CMK (cell line): ENCODE data around the gene GREM1.

ENCODE experiments used
- DNase-seq: peaks from one replicate; pipeline ENCODE4 v3.0.0-alpha.2; 2010; ENCODE audit warnings: low read depth

GREM1 gene

GRCh38 chr15:32730677-32731654 lies 13.2 kb downstream of the GREM1 start:
- no peak for DNase-seq

- no peak for DNase-seq
These were observed 14.9 kb downstream of the GREM1 start for GRCh38 chr15:32732574-32733157.

- no peak for DNase-seq
These were observed 15.5 kb downstream of the GREM1 start for GRCh38 chr15:32733281-32733680.

DNA sequence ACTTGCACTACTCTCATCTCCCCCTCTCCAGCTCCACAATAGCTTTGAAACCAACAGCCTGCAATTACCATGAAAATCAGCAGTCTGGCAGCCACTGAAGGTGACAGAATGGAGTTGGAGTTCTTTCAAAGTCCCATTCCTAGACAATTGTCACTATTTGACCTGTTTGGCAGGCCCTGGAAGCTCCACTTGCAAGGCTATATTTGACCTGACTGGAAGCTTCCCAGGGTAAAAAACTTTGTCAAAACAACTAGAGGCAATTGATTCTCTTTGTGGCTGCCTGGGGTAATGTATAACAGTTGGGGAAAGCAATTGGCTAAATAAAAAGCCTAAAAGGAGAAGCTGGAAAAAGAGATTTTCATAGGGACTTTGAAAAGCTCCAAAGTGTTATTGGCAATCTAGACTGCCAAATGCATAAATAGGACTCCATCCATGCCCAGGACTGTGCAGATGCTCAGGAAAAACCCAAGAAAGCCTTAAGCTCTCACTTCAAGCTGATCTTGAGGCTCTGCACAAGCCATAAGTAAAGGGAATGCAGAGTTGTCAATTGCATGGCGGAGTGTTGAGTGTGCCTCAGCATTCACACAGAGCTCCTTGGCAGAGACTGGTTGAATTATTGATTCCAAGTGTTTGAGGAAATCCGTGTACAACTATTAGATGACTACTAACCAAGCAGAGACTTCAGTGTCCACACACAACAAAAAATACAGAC lies 18.3 kb downstream of the GREM1 start:
- no peak for DNase-seq

- DNase-seq = no peak
These were observed 18.9 kb downstream of the GREM1 start for GRCh38 chr15:32736701-32737061.

DNA sequence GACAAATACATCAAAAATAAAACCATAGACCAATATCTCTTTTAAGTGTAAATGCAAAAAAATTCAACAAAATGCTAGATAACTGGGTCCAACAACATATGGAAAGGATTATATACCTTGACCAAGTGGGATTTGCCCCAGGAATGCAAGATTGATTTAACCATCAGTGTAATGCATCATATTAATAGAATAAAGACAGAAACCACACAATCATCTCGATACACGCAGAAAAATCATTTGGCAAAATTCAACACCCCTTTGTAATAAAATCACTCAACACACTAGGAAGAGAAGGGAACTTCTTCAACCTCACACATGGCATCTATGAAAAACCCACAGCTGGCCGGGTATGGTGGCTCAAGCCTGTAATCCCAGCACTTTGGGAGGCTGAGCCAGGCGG lies 19.5 kb downstream of the GREM1 start:
- DNase-seq = no peak

DNA sequence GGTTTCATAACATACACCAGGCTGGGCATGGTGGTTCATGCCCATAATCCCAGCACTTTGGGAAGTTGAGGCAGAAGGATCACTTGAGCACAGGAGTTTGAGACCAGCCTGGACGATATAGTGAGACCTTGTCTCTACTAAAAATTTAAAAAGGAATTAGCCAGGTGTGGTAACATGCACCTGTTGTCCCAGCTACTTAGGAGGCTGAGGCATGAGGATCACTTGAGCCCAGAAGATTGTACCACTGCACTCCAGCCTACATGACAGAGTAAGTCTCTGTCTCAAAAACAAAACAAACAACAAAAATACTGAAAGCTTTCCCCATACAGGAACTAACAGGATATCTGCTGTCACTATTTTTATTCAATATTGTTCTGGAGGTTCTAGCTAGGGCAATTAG lies 20.9 kb downstream of the GREM1 start:
- DNase-seq = no peak

DNA sequence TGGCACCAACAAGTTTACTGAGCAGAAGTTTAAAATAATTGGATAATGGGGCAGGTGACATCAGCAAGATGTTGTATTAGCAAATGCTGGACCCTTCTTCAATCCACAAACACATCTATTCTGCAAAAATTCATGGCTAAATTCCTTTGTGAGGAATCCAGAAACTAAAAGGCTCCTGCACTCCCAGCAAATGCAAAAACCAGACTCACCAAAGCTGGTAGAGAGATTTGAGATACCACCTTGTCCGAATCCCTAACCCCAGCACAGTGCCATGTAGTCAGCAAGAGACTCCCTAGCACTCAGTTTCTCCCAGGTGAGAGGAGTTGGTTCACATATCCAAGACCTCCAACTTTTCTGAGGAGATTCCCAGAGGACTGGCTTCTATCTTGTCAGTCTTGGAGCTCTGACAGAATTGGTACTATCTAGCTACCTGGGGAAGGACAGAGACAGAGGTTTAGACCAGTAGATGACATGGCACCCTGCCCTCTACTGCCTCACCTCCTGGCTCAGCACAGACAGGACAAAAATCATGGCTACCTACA lies 21.8 kb downstream of the GREM1 start:
- no peak for DNase-seq

- DNase-seq = no peak
These were observed 25.8 kb downstream of the GREM1 start for GRCh38 chr15:32743411-32744140.

DNA sequence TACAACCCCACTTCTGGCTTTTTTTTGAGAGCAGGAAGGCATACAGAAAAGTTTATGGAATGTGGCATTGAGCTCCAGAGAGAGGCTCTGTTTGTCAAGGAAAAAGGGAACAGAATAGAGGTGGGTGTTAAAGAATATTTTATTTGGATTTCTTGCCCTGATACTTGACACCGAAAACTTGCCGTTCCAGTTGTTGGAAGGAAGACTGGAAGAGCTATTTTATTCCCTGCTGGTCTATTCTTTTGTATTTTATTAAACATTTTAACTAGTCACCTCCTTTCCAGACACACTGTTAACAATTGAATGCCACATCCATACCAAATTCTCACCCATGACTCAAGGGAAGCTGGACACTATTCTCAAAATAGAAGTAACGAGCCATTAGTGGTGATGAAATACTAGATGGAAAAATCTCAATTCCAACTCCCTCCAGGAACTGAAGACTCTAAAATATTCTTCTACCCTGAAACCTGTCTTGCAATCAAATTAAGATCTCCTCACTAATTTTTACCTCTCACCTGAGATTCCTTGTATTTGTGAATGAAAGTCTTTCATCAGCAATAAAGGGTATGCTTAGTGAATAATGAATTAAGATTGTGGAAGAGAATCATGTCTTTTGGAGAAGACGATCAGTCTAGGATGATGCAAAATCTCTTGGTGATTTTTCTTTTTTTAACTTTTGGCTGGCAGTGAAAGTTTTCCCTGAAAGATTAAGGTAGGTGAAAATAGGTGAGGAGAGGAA lies 28.5 kb downstream of the GREM1 start:
- DNase-seq = no peak

DNA sequence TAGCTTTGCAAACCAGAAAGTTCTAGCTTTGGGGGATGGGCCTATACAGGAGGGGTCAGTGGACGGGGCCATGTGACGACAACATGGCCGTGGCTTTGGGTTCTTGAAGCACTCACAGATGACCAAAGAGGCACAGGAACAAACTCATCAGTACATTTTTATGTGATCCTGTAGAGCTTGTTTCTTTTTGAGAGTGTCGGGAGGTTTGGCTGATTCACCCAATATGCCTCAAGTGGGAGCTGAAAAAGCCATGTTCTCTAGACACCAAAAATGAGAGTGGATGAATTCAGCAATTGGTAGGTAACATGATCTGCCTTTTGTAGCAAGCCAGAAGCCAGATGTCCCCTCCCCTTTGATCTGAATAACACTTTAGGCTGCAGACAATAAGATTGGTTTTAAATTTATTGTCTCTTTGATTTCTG lies 30.1 kb downstream of the GREM1 start:
- no peak for DNase-seq

- DNase-seq = no peak
These were observed 33.2 kb downstream of the GREM1 start for GRCh38 chr15:32750979-32751378.

DNA sequence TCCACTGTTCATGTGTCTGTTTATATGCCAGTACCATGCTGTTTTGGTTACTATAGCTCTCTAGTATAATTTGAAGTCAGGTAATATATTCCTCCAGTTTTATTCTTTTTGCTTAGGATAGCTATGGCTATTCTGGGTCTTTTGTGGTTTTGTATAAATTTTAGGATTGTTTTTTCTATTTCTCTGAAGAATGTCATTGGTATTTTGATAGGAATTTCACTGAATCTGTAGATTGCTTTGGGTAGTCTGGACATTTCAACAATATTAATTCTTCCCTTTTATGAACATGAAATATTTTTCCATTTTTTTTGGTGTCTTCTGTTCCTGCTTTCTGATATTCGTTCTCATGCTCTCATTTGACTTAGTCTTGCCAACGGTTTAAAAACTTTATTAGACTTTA lies 39.6 kb downstream of the GREM1 start:
- DNase-seq = no peak

GRCh38 chr15:32763295-32763694 lies 45.5 kb downstream of the GREM1 start:
- DNase-seq = no peak

GRCh38 chr15:32765236-32765635 lies 47.4 kb downstream of the GREM1 start:
- no peak for DNase-seq

- no peak for DNase-seq
These were observed 48.3 kb downstream of the GREM1 start for GRCh38 chr15:32766101-32766500.

GRCh38 chr15:32767236-32767635 lies 49.4 kb downstream of the GREM1 start:
- no peak for DNase-seq

- no peak for DNase-seq
These were observed 56.2 kb downstream of the GREM1 start for GRCh38 chr15:32774022-32774421.

GRCh38 chr15:32775103-32775502 lies 57.3 kb downstream of the GREM1 start:
- no peak for DNase-seq

DNA sequence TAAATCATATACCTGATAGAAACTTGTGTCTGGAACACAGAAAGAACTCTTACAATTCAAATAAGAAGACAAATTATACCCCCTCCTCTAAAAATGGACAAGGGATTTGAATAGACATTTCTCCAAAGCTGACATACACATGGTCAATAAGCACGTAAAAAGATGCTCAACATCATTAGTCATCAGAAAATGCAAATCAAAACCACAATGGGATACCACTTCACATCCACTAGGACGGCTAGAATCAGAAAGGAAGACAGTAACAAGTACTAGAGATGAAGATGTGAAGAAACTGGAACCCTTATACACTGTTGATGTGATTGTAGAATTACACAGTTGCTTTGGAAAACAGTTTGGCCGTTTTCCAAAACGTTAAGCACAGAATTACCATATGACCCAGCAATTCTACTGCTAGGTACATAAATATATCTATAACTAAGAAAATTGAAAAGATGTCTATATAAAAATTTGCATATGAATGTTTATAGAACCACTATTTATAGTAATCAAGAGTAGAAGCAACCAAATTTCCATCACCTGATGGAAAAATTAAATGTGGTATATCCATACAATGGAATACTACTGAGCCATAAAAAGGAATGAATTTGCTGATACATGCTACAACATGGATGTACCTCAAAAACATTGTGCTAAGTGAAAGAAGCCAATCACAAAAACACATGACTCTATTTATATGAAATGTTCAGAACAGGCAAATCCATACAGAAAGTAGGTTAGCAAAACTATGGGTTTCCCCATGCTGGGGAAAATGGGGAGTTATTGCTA lies 60.8 kb downstream of the GREM1 start:
- DNase-seq = no peak
